Ovary (tissue), 3 donors: Measurements from ENCODE around the gene ANHX.

ENCODE experiments used
- CTCF ChIP-seq, 3 donors: fragments of 450-650 bp in 2 of 3; fragments of 200-600 bp in 1 of 3; IDR thresholded peaks; one replicate each; pipeline versions ENCODE4 v1.5.1 to v1.8.0; 2016 to 2022; ENCODE audit warnings: antibody characterized with exemption in 3 of 3, mild to moderate bottlenecking in 1 of 3
- POLR2A ChIP-seq: fragments of 450-650 bp; IDR thresholded peaks from one replicate; pipeline ENCODE4 v1.6.1; 2017; ENCODE audit warnings: antibody characterized with exemption, mild to moderate bottlenecking, moderate library complexity
- donor health status: DM: no; HTN: no; CAD: no.

DNA sequence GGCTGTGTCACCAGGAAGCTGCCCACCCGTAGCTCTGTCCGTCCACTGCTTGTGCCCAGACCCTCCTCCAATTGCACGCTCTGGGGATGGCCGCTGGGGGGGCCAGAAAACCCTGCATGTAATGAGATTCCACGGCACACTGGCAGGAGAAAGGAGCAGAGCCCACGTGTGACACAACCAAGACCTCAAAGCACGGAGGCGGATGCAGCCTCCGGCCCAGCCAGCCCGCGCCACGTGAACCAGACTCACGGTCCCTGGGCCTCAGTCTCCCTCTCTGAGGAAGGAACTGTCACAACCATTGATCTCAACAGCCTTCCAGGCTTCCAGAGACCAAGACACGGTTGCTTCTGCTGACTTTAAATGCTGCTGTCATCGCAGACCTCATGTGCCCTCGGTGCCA is 14.4 kb downstream of the ANHX start:
- TF ChIP-seq CTCF (IDR thresholded peaks at IDR 0.05) (no peak), POLR2A (no peak)
